ENCODE results near the gene NBR1. TPM values are rescaled to one million over a fixed set of nuclear protein-coding genes. Genes with fewer than 3 reads are reported as not detected.
"Not testable (repeated sequence)": the region's sequence is repeated elsewhere in the genome, so short reads cannot be mapped to it uniquely, and the experiment has no call there.

Gene NBR1
- total RNA-seq, 1 donor from 2014 or later: 65.7 TPM

DNA sequence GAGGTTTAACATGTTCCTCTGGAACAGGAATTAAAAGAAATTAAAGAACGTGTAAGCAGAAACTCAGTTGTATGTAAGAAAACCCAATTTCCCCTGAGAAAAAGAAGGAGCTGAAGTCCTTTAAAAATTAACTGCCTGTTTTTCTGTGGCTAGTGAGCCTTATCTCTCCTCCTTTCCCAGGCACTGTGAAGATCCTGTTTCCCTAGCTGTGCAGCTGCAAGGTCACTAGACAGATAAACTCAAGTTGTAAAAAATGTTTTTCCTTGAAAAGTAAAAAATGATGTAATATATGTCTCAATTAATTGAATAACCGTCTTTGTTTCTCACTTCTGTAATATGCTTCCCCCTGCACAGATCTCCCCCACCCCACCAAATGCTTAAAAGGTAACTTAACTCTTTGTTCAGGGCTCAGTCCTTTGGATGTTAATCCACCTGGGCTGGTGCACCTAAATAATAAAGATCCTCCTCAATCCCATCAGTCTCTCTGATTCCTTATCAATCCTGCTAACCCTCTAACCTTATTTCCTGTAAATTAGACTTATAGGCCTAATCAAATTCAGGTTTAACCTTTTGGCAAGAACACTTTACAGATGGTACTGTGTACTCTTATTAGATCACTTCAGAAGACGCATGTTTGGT lies 17.7 kb upstream of the NBR1 start:
- intact Hi-C loops (cut with micrococcal nuclease): not testable (repeated sequence)

DNA sequence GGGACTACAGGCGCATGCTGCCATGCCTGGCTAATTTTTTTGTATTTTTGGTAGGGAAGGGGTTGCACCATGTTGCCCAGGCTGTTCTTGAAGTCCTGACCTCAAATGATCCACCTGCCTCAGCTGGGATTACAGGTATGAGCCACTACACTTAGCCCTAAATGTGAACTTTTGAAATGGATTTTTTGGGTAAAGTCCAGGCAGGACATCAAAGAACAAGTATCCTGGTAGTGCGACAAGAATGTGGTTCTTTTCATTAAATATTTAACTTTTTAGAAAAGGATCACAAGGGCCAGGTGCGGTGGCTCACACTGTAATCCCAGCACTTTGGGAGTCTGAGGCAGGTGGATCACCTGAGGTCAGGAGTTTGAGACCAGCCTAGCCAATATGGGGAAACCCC lies 15.3 kb upstream of the NBR1 start:
- intact Hi-C loops (cut with micrococcal nuclease): no loop called here

DNA sequence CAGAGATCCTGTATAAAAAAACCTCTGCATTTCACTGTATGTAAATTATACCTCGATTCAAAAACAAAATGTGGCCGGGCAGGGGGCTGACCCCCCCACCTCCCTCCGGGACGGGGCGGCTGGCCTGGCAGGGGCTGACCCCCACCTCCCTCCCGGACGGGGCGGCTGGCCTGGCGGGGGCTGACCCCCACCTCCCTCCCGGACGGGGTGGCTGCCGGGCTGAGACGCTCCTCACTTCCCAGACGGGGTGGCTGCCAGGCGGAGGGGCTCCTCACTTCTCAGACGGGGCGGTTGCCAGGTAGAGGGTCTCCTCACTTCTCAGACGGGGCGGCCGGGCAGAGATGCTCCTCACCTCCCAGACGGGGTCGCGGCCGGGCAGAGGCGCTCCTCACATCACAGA lies 11.8 kb upstream of the NBR1 start:
- intact Hi-C loops (cut with micrococcal nuclease): not testable (repeated sequence)

DNA sequence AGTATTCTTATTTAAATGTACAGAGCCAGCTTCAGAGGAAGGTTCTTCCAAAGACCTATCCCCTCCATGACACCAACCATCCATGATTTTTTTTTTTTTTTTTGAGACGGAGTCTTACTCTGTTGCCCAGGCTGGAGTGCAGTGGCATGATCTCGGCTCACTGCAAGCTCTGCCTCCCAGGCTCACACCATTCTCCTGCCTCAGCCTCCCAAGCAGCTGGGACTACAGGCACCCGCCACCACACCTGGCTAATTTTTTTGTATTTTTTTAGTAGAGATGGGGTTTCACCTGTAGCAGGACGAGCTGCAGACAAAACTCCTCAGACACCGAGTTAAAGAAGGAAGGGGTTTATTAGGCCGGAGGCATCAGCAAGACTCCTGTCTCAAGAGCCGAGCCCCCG lies 11.1 kb upstream of the NBR1 start:
- intact Hi-C loops (cut with micrococcal nuclease): not testable (repeated sequence)

DNA sequence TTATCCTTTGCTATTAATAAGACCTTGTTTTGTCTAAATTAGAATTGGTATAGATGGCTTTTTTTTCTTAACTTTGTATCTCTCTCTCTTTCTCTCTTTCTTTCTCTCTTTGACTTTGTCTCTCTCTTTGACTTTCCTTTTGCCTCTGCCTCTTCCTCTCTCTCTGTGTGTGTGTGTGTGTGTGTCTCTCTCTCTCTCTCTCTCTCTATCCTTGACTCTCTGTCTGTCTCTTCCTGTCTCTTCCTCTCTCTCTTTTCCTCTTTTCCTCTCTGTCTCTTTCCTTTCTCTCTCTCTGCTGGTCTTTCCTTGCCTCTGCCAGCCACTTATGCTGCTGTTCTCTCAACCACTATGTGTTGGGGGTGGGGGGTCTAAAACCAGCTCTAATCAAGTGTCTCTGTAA lies 5.0 kb upstream of the NBR1 start:
- intact Hi-C loops (cut with micrococcal nuclease): not testable (repeated sequence)

DNA sequence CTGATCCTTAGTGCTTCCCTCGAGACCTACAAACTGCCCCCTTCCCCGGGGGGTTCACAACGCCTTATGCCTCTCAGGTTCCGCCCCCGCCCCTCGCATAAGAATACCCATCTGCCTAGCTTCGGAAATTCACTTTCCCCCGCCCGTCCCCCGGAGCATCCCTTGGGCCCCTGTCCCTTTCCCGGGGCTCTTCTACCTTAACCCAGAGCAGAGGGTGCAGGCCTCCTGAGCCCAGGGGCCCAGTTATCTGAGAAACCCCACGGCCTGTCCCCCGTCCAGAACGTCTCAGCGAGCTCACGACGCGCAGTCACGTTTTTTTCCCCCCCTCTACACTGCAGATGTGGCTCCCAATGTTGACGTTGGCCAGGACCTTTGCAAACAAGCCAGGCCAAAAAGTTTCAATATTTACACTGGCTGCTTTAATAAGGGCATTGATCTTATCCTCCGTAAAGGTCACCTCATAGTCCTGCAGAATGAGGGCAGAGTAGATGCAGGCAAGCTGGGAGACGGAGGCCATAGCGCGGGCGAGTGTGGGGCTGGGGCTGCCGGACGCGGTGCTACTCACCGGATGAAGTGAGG lies 1.4 kb upstream of the NBR1 start:
- intact Hi-C loops (cut with micrococcal nuclease): loop anchor here (1.0 to 5.0 kb wide), 11 partner anchors 44 to 903 kb away; partner anchors contain the start of genes BRCA1, DHX8, G6PC3 and IFI35

DNA sequence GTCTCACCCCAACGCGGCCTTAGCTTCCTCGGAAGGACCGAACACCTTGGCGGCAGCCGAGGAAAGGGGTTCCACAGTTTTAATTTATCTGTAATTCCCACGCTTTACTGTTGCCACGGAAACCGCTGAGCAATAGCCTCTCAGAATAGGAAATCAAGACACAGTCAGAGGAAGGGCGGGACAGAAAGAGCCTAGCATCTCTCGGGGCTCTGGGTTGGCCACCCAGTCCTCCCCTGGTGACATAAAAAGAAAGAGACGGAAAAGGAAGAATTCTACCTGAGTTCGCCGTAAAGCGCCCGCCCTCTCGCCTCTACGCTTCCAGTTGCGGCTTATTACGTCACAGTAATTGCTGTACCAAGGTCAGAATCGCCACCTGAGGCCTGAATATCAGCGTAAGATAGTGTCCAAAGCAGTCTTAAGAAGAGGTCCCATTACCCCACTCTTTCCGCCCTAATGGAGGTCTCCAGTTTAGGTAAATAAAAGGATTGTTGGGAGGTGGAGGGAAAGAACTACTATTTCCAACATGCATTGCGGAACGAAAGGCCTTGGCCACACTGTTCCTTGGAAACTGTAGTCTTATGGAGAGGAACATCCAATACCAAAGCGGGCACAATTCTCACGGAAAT lies 761 bp upstream of the NBR1 start:
- intact Hi-C loops (cut with micrococcal nuclease): loop anchor here (1.0 to 5.0 kb wide), 11 partner anchors 45 to 902 kb away; partner anchors contain the start of genes BRCA1, DHX8, G6PC3 and IFI35

DNA sequence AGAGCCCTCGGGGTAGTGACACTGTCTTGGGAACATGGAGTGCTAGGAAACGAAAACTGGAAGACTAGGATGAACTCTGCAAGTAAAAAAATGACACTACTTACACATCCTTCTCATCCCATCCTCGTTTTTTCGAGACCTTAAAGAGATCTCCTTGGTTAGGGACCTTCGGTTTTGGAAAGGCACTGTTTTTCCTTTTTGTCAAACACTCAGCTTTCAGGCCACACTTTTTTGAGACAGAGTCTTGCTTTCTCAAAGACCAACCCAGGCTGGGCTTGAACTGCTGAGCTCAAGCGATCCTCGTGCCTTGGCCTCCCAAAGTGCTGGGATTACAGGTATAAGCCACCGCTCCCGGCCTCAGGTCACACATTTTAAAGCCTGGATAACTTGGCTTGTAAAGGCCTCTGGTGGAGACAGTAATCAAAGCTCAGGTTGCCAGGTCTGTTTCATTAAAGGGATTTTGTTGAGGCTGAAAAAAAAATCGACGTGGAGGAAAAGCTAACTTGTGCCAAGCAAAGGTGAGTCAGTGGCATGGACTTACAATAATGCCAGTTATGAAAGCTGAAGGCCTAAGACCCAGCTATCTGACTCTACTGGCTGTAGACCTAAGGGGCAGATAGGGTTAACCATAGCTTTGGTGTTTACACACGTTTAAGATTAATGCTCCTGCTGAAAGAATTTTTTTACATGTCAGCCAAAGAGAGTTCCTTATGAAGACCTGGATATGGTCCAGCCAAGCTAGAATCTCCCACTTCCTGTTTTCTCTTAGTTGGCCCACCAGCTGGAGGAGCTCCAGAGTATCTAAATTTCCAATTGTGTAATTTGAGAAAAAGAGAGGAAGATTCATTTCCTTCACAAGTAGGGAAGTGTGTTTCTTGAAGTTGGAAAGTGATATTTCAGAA lies 823 bp downstream of the NBR1 start:
- intact Hi-C loops (cut with micrococcal nuclease): loop anchor here (1.0 to 5.0 kb wide), 8 partner anchors 39 to 900 kb away; partner anchors contain the start of genes G6PC3, PSME3, PTGES3L and RETREG3

DNA sequence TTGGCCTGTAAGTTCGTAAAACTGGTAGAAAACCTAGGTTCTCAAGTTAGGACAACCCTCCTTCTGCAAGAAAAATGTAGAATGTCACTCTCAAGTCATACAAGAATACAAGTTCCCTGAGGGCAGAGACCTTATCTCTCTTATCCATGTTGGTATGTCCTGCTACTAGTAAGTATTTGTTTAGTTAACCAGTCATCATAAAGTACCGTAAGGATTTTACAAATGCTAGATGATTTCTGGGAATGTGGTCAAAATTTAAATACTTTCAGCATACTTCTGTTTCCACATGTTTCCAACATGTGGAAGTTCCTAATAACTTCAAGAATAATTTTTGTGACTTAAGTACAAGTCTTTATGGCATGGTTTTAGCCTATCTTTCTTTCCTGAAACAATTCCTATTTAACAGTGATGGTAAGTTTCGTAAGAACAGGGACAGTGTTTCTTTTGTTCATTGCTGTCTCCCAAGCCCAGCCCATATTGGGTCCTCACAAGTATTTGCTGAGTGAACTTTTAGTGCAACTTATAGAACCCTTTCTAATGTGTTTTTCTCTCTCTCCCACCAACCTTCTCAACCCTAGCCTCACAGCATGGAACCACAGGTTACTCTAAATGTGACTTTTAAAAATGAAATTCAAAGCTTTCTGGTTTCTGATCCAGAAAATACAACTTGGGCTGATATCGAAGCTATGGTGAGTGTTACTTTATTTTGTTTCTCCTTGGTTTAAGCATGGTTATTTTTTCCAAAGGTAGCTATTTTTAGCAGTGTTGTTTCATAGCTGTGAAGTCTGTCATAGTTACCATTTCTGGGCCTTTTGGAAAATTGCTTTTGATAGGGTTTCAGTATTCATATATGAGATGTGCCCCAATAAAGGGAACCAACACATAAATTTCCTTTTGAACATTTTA lies 4.5 kb downstream of the NBR1 start:
- intact Hi-C loops (cut with micrococcal nuclease): no loop called here

DNA sequence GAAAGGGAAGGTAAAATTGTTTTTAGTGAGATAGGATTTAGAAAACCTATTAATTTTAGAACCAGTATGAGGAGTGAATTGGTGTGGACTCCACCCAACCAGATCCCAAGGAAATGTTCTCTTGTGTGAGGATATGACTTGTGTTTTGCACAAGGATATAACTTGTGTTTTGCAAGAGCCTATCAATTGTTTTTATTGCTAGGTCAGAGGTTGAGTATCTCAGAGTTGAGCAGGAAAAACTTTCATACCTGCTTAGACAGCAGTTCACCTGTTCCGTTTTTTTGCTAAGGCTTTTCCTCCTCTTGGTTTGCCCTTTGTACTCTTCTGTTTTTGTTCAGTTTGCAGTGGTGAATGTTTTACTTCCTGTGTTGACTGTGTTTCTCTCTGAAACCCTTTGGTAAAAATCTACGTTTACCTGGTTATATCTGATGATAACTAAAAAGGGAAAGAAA lies 5.1 kb downstream of the NBR1 start:
- intact Hi-C loops (cut with micrococcal nuclease): no loop called here

DNA sequence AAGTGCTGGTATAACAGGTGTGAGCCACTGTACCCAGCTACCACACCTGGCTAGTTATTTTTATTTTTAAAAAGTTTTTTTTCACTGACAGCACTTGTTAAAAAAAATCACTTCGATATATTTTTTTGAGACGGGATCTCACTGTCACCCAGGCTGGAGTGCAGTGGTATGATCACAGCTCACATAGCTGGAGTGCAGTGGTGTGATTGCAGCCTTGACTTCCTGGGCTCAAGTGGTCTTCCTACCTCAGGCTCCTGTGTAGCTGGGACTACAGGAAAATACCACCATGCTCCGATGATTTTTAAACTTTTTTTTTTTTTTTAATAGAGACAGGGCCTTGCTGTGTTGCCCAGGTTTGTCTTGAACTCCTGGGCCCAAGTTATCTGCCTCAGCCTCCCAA lies 12.9 kb downstream of the NBR1 start:
- intact Hi-C loops (cut with micrococcal nuclease): no loop called here

DNA sequence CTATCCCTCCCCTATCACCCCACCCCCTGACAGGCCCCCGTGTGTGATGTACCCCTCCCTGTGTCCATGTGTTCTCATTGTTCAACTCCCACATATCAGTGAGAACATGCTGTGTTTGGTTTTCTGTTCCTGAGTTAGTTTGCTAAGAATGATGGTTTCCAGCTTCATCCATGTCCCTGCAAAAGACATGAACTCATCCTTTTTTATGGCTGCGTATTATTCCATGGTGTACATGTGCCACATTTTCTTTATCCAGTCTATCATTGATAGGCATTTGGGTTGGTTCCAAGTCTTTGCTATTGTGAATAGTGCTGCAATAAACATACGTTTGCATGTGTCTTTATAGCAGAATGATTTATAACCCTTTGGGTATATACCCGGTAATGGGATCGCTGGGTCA lies 15.6 kb downstream of the NBR1 start:
- intact Hi-C loops (cut with micrococcal nuclease): not testable (repeated sequence)

DNA sequence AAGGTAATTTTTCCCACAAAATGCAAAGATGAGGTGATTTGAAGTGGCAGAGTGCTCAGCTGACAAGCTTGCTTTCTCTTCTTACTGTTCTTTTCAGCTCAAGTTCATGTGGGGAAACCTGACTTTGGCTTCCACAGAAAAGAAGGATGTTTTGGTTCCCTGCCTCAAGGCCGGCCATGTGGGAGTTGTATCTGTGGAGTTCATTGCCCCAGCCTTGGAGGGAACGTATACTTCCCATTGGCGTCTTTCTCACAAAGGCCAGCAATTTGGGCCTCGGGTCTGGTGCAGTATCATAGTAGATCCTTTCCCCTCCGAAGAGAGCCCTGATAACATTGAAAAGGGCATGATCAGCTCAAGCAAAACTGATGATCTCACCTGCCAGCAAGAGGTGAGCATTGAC lies 22.2 kb downstream of the NBR1 start:
- intact Hi-C loops (cut with micrococcal nuclease): no loop called here

DNA sequence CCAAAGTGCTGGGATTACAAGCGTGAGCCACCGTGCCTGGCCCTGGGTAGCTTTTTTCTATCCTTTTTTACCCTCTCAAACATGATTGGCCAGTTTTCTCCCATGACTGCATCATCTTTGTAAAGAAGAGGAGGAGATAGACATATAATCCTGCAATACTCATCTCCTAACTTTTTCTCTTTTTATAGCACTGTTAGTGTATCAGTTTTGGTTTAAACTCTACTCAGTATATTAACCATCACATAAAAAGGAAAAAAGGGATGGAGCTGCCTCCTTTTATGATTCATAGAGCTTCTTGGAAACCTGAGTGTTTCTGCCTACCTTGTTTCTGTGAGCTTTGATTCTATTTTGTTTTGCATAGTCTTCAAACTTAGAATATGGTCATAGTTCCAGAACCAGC lies 28.6 kb downstream of the NBR1 start:
- intact Hi-C loops (cut with micrococcal nuclease): no loop called here

DNA sequence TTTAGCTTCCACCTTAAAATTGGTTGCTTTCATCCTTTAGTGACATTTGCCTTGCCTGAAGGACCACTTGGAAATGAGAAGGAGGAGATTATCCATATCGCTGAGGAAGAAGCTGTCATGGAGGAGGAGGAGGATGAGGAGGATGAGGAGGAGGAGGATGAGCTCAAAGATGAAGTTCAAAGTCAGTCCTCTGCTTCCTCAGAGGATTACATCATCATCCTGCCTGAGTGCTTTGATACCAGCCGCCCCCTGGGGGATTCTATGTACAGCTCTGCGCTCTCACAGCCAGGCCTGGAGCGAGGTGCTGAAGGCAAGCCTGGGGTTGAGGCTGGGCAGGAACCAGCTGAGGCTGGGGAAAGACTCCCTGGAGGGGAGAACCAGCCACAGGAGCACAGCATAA lies 29.1 kb downstream of the NBR1 start:
- intact Hi-C loops (cut with micrococcal nuclease): no loop called here

DNA sequence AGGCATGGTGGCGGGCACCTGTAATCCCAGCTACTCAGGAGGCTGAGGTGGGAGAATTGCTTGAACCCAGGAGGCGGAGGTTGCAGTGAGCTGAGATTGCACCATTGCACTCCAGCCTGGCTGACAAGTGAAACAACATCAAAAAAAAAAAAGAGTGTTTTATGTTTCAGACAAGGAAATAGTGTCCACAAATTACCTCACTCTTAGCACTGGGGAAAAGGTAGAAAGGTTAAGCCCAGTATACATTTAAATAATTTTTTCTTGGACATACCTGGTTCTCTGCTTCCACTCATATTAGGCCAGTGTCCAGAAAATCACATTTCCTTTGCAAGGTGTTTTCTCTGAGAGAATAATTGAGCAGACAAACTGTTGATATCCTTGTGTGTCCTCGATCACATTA lies 32.0 kb downstream of the NBR1 start:
- intact Hi-C loops (cut with micrococcal nuclease): not testable (repeated sequence)

DNA sequence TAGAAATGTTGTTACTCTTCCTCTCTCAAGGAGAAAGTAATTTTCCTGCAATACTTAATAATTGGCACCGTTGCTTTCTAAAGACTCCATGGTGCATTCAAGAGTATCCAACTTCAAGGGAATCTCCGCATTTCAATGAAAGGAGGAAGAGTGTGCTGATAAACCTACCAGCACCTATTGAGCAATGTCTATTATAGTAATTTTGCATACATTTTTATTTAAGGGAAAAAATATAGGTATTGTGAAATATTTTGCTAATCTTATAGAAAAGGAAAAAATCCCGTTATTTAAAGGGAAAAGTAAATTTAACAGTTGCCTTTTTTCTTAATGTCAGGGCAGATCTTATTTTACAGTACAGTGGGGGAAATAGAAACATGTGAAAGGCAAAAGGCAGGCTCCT lies 39.6 kb downstream of the NBR1 start:
- intact Hi-C loops (cut with micrococcal nuclease): no loop called here

DNA sequence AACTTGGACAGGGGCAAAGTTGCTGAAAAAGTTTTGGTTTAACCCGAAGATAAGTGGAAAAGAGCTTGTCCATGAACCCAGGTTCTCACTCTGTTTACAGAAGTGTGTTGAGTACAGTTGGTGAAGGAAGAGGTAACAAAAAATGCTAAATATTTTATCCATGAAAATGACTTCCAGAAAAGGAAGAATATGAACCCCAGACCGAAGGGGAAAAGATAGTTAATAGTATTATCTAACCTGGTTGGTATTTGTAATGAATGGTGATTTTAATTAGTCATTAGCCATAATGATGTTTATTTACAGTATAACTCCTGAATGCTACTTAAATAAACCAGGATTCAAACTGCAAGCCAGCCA lies 40.1 kb downstream of the NBR1 start:
- intact Hi-C loops (cut with micrococcal nuclease): loop anchor here (1.0 kb wide), 6 partner anchors 40 to 272 kb away; partner anchors contain the start of genes BRCA1, DHX8, NBR1 and RPL27

DNA sequence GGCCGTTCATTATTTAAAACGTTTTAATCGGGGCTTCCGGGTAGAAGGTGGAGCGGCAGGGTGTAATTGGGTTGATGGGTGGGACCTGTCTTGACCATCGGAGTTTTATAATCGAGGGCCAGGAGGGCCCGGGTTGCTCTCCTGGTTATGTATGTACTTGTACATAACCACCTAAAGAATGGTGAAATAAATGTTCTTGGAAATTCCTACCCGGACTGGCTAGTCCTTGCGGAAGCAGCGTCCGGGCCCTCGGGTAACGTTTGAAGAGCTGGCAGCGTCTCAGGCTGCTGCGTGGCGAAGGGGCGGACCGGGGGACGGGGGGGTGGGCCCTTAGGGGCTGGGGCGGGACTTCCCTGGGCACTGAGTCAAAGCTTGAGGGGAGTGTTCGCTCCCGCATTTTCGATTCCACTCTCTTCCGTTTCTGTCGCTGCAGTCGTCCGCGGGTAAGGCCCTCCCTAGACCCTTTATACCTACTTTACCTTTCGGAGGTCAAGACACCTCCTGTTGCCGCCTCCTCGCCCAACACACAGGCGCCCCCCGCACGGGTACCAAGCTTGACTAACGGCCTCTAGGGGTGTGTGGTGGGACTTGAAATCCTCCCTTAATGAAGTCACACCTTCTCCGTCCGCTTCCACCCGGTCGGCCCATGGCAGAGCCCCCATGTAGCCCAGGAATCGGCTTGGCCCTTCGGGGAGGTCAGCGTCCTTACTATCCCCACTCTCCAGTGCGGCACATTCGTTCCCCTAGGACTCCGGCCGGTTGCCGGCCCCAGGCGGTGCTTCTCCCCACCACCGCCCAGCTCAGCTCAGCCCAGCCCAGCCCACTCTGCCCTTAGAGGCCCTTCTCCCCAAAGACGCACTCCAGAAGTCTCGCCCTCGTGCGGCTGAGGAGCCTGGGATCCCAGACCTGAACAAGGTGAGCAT lies 40.7 kb downstream of the NBR1 start, which contains the start of gene TMEM106A:
Gene TMEM106A, plus strand, starts transcription at position 396 of the 923 bp plus-strand sequence. CDS start 1,167 bp downstream, outside the sequence.
- intact Hi-C loops (cut with micrococcal nuclease): loop anchor here (1.0 kb wide), 6 partner anchors 40 to 272 kb away; partner anchors contain the start of genes BRCA1, DHX8, NBR1 and RPL27

Measured in T-helper 1 cell treated with Interleukin-12 subunit alpha and Interleukin-12 subunit beta and Interleukin-4 antibody, amounts not matched to agents 30 ng/mL and 1 ng/mL, for 36 hours (primary cell).